GM23248 (cell line): ENCODE measurements around the gene MUC2.

Source experiments
- EZH2 ChIP-seq: fragments of 200-600 bp; sonication (generic); IDR thresholded peaks from 2 replicates; pipeline ENCODE4 v1.6.1; 2018; ENCODE audit warnings: antibody characterized with exemption, mild to moderate bottlenecking; ENCODE audit not compliant: insufficient read depth, poor library complexity, severe bottlenecking
- EZH2phosphoT487 ChIP-seq: fragments of 200-600 bp; sonication (generic); IDR thresholded peaks from 2 replicates; pipeline ENCODE4 v1.6.1; 2018; ENCODE audit warnings: antibody characterized with exemption, moderate library complexity, mild to moderate bottlenecking, low read depth; ENCODE audit not compliant: insufficient read depth

- no peak for TF ChIP-seq EZH2
- no peak for TF ChIP-seq EZH2phosphoT487
Observed at GRCh38 chr11:1026641-1027482, 47.8 kb upstream of the MUC2 start.
